ENCODE measurements around the gene KRTAP12-2.
"Not testable (repeated sequence)": the region's sequence is repeated elsewhere in the genome, so short reads cannot be mapped to it uniquely, and the experiment has no call there.

- TF ChIP-seq, protein P1, sequence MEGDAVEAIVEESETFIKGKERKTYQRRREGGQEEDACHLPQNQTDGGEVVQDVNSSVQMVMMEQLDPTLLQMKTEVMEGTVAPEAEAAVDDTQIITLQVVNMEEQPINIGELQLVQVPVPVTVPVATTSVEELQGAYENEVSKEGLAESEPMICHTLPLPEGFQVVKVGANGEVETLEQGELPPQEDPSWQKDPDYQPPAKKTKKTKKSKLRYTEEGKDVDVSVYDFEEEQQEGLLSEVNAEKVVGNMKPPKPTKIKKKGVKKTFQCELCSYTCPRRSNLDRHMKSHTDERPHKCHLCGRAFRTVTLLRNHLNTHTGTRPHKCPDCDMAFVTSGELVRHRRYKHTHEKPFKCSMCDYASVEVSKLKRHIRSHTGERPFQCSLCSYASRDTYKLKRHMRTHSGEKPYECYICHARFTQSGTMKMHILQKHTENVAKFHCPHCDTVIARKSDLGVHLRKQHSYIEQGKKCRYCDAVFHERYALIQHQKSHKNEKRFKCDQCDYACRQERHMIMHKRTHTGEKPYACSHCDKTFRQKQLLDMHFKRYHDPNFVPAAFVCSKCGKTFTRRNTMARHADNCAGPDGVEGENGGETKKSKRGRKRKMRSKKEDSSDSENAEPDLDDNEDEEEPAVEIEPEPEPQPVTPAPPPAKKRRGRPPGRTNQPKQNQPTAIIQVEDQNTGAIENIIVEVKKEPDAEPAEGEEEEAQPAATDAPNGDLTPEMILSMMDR (IDR thresholded peaks at IDR 0.05), result not testable (repeated sequence)
- TF ChIP-seq POLR2A (IDR thresholded peaks at IDR 0.05), result not testable (repeated sequence)
These were observed 28.0 kb downstream of the KRTAP12-2 start for GRCh38 chr21:44638506-44639330.
